ENCODE measurements around the gene DDX25. TPM values are rescaled to one million over a fixed set of nuclear protein-coding genes. Genes with fewer than 3 reads are reported as not detected.

The DDX25 gene
- total RNA-seq, 4 donors from 2014 or later, result not detected

GRCh38 chr11:125925804-125926203 lies 21.5 kb downstream of the DDX25 start:
- no peak for TF ChIP-seq CTCF (IDR thresholded peaks at IDR 0.05; ENCODE audit: low read depth)

- no peak for TF ChIP-seq CTCF (IDR thresholded peaks at IDR 0.05; ENCODE audit: low read depth)
Observed at GRCh38 chr11:125926682-125927081, 22.4 kb downstream of the DDX25 start.

GRCh38 chr11:125929445-125930075 lies 25.3 kb downstream of the DDX25 start:
- TF ChIP-seq CTCF (IDR thresholded peaks at IDR 0.05; ENCODE audit: low read depth), result no peak

GRCh38 chr11:125930076-125930450 lies 25.8 kb downstream of the DDX25 start:
- TF ChIP-seq CTCF (IDR thresholded peaks at IDR 0.05; ENCODE audit: low read depth), result no peak

- no peak for TF ChIP-seq CTCF (IDR thresholded peaks at IDR 0.05; ENCODE audit: low read depth)
Observed at GRCh38 chr11:125931116-125931515, 26.8 kb downstream of the DDX25 start.

GRCh38 chr11:125931668-125932067 lies 27.4 kb downstream of the DDX25 start:
- no peak for TF ChIP-seq CTCF (IDR thresholded peaks at IDR 0.05; ENCODE audit: low read depth)

GRCh38 chr11:125932301-125932700 lies 28.0 kb downstream of the DDX25 start:
- TF ChIP-seq CTCF (IDR thresholded peaks at IDR 0.05; ENCODE audit: low read depth), result no peak
